K562 (cell line): ENCODE data around the gene DUOX2. TPM values are rescaled to one million over a fixed set of nuclear protein-coding genes. Genes with fewer than 3 reads are reported as not detected.

Experiments used
- ADNP ChIP-seq: fragments of 200-800 bp; sonication (Bioruptor generic); IDR thresholded peaks from 2 replicates; pipeline ENCODE4 v1.6.1; 2016; ENCODE audit warnings: missing genetic modification characterization, missing compliant biosample characterization
- ARID1B ChIP-seq: fragments of 450-650 bp; IDR thresholded peaks from 2 replicates; pipeline ENCODE4 v1.6.1; 2016; ENCODE audit warnings: antibody characterized with exemption, mild to moderate bottlenecking, inconsistent platforms
- CBFB ChIP-seq: sonication (generic); formaldehyde crosslinking; IDR thresholded peaks from 2 replicates; pipeline ENCODE4 v1.4.0; 2020; ENCODE audit warnings: mild to moderate bottlenecking, missing genetic modification reagents
- CTBP1 ChIP-seq: fragments of 450-650 bp; IDR thresholded peaks from 2 replicates; pipeline ENCODE4 v1.6.1; 2016; ENCODE audit warnings: borderline replicate concordance
- DEAF1 ChIP-seq: fragments of 450-650 bp; formaldehyde crosslinking; IDR thresholded peaks from 2 replicates; pipeline ENCODE4 v1.4.0; 2020; ENCODE audit warnings: mild to moderate bottlenecking, moderate library complexity
- E2F1 ChIP-seq: sonication (generic); formaldehyde crosslinking; IDR thresholded peaks from 2 replicates; pipeline ENCODE4 v1.8.1; 2023; ENCODE audit warnings: mild to moderate bottlenecking, missing genetic modification reagents, moderate library complexity
- E2F4 ChIP-seq: sonication (generic); formaldehyde crosslinking; IDR thresholded peaks from 2 replicates; pipeline ENCODE4 v1.8.0; 2022; ENCODE audit warnings: mild to moderate bottlenecking, low read depth, missing genetic modification reagents
- FOXJ3 ChIP-seq: sonication (generic); formaldehyde crosslinking; IDR thresholded peaks from 2 replicates; pipeline ENCODE4 v1.4.0; 2020; ENCODE audit warnings: mild to moderate bottlenecking, missing genetic modification reagents
- HBP1 ChIP-seq: fragments of 450-650 bp; formaldehyde crosslinking; IDR thresholded peaks from 2 replicates; pipeline ENCODE4 v1.4.0; 2022; ENCODE audit warnings: missing genetic modification characterization
- MTA3 ChIP-seq: fragments of 450-650 bp; formaldehyde crosslinking; IDR thresholded peaks from 2 replicates; pipeline ENCODE4 v1.6.1; 2017; ENCODE audit warnings: mild to moderate bottlenecking, borderline replicate concordance
- NBN ChIP-seq: fragments of 450-650 bp; IDR thresholded peaks from 2 replicates; pipeline ENCODE4 v1.6.1; 2016; ENCODE audit warnings: low read depth, mild to moderate bottlenecking
- RBFOX2 ChIP-seq: fragments of 200-400 bp; formaldehyde crosslinking; IDR thresholded peaks from 2 replicates; pipeline ENCODE4 v1.6.1; 2017; ENCODE audit warnings: low read depth, mild to moderate bottlenecking, low read length, moderate library complexity
- SETDB1 ChIP-seq: IDR thresholded peaks from one replicate; pipeline ENCODE4 v1.6.1; 2012; ENCODE audit warnings: low read length, control low read depth, inconsistent platforms
- SIX5 ChIP-seq, 2 experiments: IDR thresholded peaks; 2 replicates each; pipeline ENCODE4 v1.6.1; 2011; ENCODE audit warnings: low read length in 2 of 2, borderline replicate concordance in 1 of 2, low read depth in 1 of 2, mild to moderate bottlenecking in 1 of 2, moderate library complexity in 1 of 2; ENCODE audit not compliant: insufficient read depth in 1 of 2
- SMARCE1 ChIP-seq: fragments of 450-650 bp; IDR thresholded peaks from 2 replicates; pipeline ENCODE4 v1.7.1; 2016; ENCODE audit warnings: mild to moderate bottlenecking
- STAG1 ChIP-seq: sonication (generic); formaldehyde crosslinking; IDR thresholded peaks from 2 replicates; pipeline ENCODE4 v1.5.0; 2020; ENCODE audit warnings: missing genetic modification reagents, borderline replicate concordance
- U2AF2 ChIP-seq: fragments of 200-400 bp; formaldehyde crosslinking; optimal IDR thresholded peaks from 2 replicates; pipeline ENCODE3; 2017; ENCODE audit warnings: low read depth, mild to moderate bottlenecking, low read length
- ZBTB49 ChIP-seq: sonication (generic); formaldehyde crosslinking; IDR thresholded peaks from 2 replicates; pipeline ENCODE4 v1.8.0; 2022; ENCODE audit warnings: missing genetic modification reagents, mild to moderate bottlenecking, borderline replicate concordance
- ZNF133 ChIP-seq: fragments of 250-450 bp; sonication (Bioruptor Pico); IDR thresholded peaks from 2 replicates; pipeline ENCODE4 v1.4.0; 2020; ENCODE audit warnings: mild to moderate bottlenecking
- ZNF184 ChIP-seq: sonication (generic); formaldehyde crosslinking; IDR thresholded peaks from 2 replicates; pipeline ENCODE4 v1.5.0; 2020; ENCODE audit warnings: missing genetic modification reagents
- ZNF589 ChIP-seq: fragments of 200-800 bp; sonication (Bioruptor generic); IDR thresholded peaks from 2 replicates; pipeline ENCODE4 v1.6.1; 2016; ENCODE audit warnings: low read depth, missing genetic modification characterization, missing compliant biosample characterization
- ZNF764 ChIP-seq: fragments of 250-450 bp; sonication (Bioruptor Pico); IDR thresholded peaks from 2 replicates; pipeline ENCODE4 v1.4.0; 2020; ENCODE audit warnings: low read depth, mild to moderate bottlenecking, moderate library complexity
- polyA plus RNA-seq, 8 experiments: library from polyadenylated mRNA; depleted of rRNA in 4 of 8; stranded (reverse) in 5 of 8; unstranded in 3 of 8; fragments of >200 nt; fragmentation: Nextera tagmentation in 2 of 8; fragmentation: Illumina TruSeq in 1 of 8; extraction: Ambion mirVana in 2 of 8; extraction: Trizol in 1 of 8; gene quantifications; 2 replicates each; pipeline versions ENCODE4 v1.2.1 to v1.2.3, GENCODE V29; 2011 to 2014; ENCODE audit warnings: inconsistent platforms in 1 of 8, missing spikeins in 1 of 8
- total RNA-seq, 7 experiments: library from RNA; depleted of rRNA in 6 of 7; stranded (reverse); fragments of >200 nt in 6 of 7; fragmentation: Illumina TruSeq in 2 of 7; extraction: Trizol in 2 of 7; gene quantifications; 2 replicates each; pipeline versions ENCODE4 v1.2.1 to v1.2.3, GENCODE V29; 2011 to 2021; ENCODE audit warnings: low replicate concordance in 1 of 7

DUOX2 gene
- total and polyA plus RNA-seq, 9 of the 15 experiments (the other 6 are each of a cell fraction or from before 2014, with no cell fraction given) = 0.01 to 0.03 (median 0.02) TPM; not detected in 6

GRCh38 chr15:45091161-45091560, 22.8 kb downstream of the DUOX2 start (continued):
- no peak for TF ChIP-seq RBFOX2
- TF ChIP-seq U2AF2 = no peak
- no peak for TF ChIP-seq MTA3
- no peak for TF ChIP-seq ZNF184 (CRISPR knock-in tag)
- no peak for TF ChIP-seq SETDB1
- no peak for TF ChIP-seq FOXJ3 (CRISPR knock-in tag)
- TF ChIP-seq ARID1B = peak; percentile 70
- no peak for TF ChIP-seq SIX5 (IDR thresholded peaks at IDR 0.05; ENCODE audit: borderline replicate concordance in 1 of 2, insufficient read depth in 1 of 2, low read depth in 1 of 2, low read length in 2 of 2)
- TF ChIP-seq ADNP (tag) = no peak
- no peak for TF ChIP-seq DEAF1 (CRISPR knock-in tag)
- TF ChIP-seq CBFB = no peak
- TF ChIP-seq ZNF764 = no peak
- peak; percentile 69 for TF ChIP-seq SMARCE1
- TF ChIP-seq STAG1 (CRISPR knock-in tag) = no peak
- no peak for TF ChIP-seq E2F1 (CRISPR knock-in tag)
- no peak; the same call in 1 of the 2 replicates for TF ChIP-seq NBN
- no peak for TF ChIP-seq ZNF589 (CRISPR knock-in tag)
- TF ChIP-seq E2F4 (CRISPR knock-in tag) = no peak
- no peak for TF ChIP-seq HBP1 (CRISPR knock-in tag)
- TF ChIP-seq ZNF133 (CRISPR knock-in tag) = no peak
- TF ChIP-seq ZBTB49 (CRISPR knock-in tag) = no peak
- TF ChIP-seq CTBP1 = peak; percentile 59
